SK-N-SH treated with all-trans-retinoic acid at 6 μM for 48 hours (cell line): ENCODE results near the gene MAML3.

Source experiments
- PATZ1 ChIP-seq: fragments of 250-450 bp; sonication (Bioruptor Pico); IDR thresholded peaks from 2 replicates; pipeline ENCODE4 v1.8.0; 2020; ENCODE audit warnings: mild to moderate bottlenecking, moderate library complexity, borderline replicate concordance
- RARB ChIP-seq: fragments of 250-450 bp; sonication (Bioruptor Pico); IDR thresholded peaks from 2 replicates; pipeline ENCODE4 v1.8.0; 2021; ENCODE audit warnings: mild to moderate bottlenecking, moderate library complexity
- SNAI2 ChIP-seq: fragments of 250-450 bp; sonication (Bioruptor Pico); IDR thresholded peaks from 2 replicates; pipeline ENCODE4 v1.5.0; 2020; ENCODE audit warnings: mild to moderate bottlenecking, moderate library complexity
- ZFP3 ChIP-seq: fragments of 250-450 bp; sonication (Bioruptor Pico); IDR thresholded peaks from 2 replicates; pipeline ENCODE4 v1.5.0; 2020; ENCODE audit warnings: mild to moderate bottlenecking, moderate library complexity
- ZNF565 ChIP-seq: fragments of 450-650 bp; formaldehyde crosslinking; conservative IDR thresholded peaks from 2 replicates; pipeline ENCODE4 v1.5.0; 2020; ENCODE audit warnings: low read depth, mild to moderate bottlenecking, moderate library complexity
- TF ChIP-seq, protein P1 (sequence below): fragments of 250-450 bp; sonication (Bioruptor Pico); IDR thresholded peaks from 2 replicates; pipeline ENCODE4 v1.5.1; 2020; ENCODE audit warnings: low read depth, mild to moderate bottlenecking, moderate library complexity

GRCh38 chr4:139768896-139769295 lies 385.1 kb downstream of the MAML3 start:
- TF ChIP-seq ZFP3 (CRISPR knock-in tag) (no peak), SNAI2 (CRISPR knock-in tag) (no peak), ZNF565 (CRISPR knock-in tag) (no peak), RARB (CRISPR knock-in tag) (no peak), PATZ1 (no peak)
- TF ChIP-seq, protein P1, sequence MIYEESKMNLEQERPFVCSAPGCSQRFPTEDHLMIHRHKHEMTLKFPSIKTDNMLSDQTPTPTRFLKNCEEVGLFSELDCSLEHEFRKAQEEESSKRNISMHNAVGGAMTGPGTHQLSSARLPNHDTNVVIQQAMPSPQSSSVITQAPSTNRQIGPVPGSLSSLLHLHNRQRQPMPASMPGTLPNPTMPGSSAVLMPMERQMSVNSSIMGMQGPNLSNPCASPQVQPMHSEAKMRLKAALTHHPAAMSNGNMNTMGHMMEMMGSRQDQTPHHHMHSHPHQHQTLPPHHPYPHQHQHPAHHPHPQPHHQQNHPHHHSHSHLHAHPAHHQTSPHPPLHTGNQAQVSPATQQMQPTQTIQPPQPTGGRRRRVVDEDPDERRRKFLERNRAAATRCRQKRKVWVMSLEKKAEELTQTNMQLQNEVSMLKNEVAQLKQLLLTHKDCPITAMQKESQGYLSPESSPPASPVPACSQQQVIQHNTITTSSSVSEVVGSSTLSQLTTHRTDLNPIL, result no peak
